ENCODE data around the gene RRM1.

RRM1 gene

GRCh38 chr11:4186464-4187054 lies 92.0 kb downstream of the RRM1 start:
- DNase-seq (ENCODE audit: low read depth in 2 of 2): no peak

GRCh38 chr11:4187055-4187988 lies 92.7 kb downstream of the RRM1 start:
- peak; percentile 64 for DNase-seq (ENCODE audit: low read depth in 2 of 2)

Measured in fibroblast of skin of left quadriceps (primary cell).